Measurements from ENCODE around the gene FAM83F.
A peak's percentile ranks its signal among the peaks of the same experiment; 100 is the strongest.

Gene FAM83F

DNA sequence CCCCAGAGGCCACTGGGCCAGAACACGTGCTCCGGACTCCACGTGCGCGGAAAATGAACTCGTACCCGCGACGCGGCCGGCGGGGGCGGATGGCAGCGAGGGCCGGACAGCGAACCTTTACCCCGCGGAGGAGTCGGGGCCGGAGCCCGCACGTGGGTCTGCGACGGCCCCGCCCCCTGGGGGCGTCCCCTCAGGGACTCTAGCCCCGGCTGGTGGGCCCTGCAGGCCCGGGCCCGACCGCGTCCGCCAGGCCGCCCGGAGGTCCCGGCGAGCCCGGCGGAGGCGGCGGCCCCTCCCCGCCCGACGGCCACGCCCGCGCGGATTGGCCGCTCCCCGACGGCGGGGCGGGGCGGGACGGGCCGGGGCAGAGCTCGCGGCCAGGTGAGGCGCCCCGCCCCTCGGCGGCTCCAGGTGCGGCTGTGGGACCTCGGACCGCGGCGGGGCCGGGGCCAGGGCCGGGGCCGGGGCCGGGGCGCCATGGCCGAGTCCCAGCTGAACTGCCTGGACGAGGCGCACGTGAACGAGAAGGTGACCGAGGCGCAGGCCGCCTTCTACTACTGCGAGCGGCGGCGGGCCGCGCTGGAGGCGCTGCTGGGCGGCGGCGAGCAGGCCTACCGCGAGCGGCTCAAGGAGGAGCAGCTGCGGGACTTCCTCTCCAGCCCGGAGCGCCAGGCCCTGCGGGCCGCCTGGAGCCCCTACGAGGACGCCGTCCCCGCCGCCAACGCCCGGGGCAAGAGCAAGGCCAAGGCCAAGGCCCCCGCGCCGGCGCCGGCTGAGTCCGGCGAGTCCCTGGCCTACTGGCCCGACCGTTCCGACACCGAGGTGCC, at the start of gene FAM83F:
FAM83F (plus strand) TSS at position 389 of the 827 bp plus-strand sequence; CDS start at position 478, 89 bp downstream.
- DNase-seq: no peak

DNA sequence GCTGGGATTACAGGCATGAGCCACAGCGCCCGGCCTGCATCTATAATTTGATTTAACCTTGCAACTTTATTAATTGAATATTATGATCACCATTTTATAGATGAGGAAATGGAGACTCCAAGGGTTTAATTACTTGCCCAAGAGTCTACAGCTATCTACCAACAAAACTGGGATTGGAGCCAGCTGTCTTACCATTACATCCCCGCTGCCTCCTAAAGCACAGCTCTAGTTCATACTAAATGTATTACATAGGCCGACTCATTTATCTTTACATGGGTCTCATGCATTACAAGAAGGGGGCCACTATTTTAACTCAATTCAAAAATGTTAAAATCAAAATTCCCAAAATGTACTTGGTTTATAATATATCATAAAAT, 48.6 kb upstream of the FAM83F start:
- no peak for DNase-seq

DNA sequence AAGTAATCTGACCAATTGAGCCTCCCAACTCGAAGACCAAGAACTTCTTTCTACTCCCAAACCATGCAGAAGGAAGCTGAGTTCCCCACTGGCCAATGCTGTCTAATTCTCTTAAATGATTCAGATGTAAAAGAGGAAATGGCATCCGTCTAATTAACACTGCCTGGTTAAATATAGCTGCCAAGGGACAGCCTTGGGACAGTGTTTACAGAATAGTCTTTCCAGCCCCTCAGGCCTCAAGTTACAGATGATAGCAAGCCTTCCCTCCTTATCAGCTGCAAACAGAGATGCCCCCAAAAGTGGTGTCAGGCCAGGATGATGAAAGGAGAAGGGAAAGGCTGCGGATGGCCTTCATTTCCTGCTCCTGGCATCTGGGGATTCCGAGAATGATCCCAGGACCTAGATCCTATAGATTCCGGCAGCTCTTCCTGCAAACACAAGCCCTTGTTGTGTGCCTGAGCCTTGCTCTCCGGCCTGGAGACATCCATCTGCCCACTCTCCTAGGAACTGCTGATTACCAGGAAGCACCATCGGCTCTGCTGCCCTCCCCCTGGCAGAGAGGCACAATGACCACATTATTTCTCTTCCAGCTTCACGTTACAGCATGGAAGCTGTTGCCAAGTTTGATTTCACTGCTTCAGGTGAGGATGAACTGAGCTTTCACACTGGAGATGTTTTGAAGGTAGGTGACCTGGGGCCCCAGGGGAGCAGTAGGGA, 48.1 kb upstream of the FAM83F start:
- no peak for DNase-seq

DNA sequence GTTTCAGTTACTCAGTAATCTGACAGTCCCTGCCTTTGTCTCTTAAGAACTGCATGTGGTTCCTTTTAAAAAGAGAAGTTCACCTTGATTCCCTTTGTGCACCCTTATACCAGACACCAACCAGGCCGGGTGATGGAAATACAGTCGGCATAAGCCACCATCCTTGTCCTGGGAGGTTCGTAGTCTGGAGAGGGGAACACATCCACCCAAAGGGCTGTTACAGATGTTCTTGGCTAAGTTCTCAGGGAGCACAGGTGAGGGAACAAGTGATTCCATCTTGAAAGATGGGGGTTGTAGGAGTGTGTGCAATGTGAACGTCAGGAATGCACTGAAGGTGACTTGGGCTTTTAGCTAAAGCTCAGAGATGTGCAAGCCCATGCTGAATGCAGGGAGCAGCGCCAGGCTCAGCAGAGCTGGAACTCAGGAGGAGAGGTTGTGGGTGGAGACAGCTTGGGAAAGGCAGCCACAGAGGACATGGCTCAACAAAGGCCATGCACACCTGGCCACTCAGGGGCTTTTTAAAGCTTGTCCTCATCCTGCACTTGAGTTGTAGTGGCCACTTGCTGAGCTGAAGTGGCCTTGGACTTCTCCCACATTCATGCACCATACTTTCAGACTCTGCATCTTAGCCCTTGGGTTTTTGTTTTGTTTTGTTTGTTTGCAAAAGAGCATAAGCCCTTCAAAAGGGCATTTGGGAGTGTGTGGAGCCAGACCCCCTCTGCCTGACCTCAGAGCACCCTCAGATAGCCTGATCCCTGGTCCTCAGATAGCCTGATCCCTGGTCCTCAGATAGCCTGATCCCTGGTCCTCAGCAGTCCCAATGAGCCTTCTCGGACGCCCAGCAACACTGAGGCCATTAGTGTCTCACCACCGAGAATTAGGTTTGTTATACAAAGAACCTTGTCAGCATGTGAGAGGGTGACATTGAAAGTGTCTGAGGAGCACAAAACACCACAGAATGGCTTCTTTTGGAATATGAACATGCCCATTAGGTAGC, 47.2 kb upstream of the FAM83F start:
- DNase-seq: no peak

DNA sequence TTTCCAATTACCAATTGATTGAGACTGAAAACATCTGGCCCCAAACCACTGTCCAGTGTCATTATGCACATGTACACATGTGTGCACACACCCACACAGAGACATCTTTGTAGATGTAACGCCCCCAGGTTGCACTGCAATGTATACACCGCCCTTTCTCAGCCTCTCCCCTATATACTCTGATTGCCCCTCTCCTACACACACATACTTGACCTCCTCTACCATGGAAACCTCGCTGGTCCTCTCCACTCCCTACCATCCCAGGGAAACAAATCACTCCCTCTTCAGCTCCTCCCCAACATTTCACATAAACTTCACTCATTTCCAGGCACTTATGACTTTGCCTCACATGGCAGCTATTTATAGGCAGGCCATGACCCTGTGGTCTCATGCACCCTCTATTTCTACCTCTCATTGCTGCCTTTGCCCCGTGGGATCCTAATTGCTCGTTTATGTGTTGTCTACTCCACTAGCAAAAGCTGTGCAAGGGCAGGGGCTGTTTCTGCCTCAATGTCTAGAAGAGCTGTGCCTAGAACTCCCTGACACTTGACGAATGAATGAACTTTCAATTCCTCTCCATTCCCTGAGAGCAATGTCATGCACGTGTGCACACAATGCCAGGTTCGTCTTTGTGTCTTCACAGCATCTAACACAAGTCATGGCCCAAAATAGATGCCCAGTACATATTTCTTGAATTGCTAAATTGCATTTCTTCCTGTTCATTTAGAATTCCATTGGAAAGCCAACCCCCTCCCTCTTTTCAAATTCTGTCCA, 44.6 kb upstream of the FAM83F start:
- DNase-seq: no peak

DNA sequence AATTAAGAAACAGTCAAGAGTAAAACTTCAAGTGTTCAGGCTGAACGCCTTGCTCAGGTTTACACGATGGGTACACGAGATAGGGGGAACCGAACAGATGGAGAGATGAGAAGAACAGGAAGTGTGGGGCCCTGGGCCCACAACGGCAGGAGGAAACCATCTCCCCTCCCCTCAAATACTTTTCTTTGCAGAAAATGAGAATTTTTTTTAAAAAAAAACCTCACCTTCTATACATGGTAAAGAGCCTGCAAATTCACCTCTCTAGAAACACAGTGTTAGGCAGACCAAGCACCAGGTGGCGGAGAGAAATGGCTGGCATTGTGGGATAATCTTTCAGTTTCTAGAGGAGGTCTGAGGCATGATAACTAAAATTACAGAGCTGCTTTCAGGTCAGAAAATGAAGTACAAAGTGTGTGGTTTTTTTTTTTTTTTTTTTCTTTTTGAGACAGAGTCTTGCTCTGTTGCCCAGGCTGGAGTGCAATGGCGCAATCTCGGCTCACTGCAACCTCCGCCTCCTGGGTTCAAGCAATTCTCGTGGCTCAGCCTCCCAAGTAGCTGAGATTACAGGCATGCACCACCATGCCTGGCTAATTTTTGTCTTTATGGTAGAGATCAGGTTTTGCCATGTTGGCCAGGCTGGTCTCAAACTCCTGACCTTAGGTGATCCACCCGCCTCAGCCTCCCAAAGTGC, 43.0 kb upstream of the FAM83F start:
- peak; percentile 30 for DNase-seq

DNA sequence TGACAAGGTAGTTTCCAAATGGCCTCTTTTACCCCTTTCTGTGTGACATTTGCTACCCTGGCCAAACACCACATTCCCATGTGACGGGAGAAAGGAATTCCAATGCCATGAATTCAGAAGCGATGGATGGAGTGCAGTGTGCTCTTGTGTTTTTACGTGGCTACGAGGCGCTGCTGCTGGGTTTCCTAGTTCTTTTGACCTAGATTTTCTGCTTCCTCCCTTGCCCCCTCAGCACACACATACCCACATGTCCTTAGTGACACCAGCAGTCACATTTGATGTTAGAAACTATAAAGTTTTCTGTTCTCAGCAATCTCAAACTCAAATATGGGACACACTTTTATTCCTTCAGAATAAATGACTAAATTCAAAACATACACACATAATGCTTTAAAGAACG, 42.4 kb upstream of the FAM83F start:
- no peak for DNase-seq

DNA sequence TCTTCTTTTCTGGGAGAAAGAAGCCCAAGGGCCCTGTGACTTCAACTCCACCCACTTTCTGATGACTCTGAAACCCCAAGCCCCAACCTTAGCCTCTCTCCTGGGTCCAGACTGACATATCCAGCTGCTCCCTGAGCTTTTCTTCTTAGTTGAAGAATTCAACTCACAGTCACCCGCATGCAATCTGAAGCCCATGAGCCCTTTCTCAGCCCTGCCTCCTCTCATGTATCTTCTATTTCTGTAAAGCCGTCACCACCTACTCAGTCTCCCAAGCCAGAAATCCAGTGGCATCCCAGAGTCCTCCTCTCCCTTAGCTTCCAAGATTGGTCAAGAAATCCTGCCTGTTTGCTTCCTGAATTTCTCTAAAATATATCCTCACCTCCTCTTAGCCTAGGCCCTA, 41.7 kb upstream of the FAM83F start:
- no peak for DNase-seq

DNA sequence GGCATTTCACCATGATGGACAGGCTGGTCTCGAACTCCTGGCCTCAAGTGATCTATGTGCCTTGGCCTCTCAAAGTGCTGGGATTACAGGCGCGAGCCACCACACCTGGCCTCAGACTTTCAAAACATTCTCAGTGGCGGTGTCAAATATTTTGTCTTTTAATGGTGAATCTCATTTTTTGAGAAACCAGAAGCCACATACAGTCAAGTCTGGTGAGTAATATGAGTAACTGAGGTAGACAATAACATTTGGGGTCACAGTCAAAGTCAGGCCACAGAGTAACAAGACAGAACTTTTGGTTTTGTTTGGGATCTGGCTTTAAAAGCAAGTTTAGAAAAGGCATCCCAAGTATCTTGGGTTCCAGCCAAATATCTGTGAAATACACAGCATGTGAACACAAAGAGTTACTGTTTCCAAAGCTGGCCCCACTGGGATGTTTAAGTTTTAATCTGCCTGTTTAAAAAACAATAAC, 40.1 kb upstream of the FAM83F start:
- no peak for DNase-seq

DNA sequence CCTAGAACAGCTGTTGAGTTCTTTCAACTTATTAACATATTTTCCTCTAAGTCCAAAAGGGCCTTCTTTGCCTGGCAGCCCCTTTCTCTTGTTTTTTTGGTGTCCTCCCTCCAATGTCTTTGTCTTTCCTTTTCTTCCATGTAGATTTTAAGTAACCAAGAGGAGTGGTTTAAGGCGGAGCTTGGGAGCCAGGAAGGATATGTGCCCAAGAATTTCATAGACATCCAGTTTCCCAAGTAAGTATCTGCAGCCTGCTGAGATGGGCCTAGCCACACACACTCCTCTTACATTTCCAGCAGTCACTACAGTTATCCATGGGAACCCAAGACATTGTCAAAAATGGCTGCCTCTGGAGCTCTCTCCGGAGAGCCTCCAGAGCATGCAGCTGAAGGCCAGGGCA, 39.1 kb upstream of the FAM83F start:
- DNase-seq: no peak

DNA sequence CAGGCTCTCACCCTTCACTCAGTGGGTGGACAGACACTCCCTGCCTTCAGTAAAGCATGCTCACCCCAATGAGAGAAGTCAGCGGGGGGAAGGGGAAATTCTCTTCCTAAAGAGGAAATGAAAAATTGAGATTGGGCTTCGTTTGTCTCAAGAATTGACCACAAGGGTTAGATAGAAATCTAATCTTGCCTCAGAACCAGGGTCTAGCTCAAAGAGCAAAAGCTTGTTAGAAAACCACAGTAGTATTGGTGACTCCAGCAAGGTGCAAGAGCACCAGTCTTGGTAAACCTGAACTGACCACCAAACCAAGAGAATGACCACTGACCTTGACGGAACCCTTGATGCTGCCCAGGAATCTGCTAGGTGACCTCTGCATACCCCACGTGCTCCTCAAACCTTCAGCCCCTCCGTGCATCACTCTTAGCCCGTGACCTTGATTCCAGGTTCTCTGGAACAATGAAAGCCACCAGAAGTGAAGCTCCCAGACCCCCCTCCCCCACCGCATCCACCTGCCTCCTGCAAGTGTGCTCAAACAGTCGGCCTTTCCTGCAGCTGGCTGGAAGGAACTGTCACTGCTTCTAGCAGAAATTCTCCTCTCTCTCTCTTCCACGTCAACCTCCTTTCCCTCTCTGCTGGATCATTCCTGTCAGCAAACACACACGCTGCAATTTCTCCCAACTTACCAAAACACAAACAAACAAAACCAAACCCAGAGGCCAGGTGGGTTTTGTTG, 37.7 kb upstream of the FAM83F start:
- peak; percentile 48 for DNase-seq

DNA sequence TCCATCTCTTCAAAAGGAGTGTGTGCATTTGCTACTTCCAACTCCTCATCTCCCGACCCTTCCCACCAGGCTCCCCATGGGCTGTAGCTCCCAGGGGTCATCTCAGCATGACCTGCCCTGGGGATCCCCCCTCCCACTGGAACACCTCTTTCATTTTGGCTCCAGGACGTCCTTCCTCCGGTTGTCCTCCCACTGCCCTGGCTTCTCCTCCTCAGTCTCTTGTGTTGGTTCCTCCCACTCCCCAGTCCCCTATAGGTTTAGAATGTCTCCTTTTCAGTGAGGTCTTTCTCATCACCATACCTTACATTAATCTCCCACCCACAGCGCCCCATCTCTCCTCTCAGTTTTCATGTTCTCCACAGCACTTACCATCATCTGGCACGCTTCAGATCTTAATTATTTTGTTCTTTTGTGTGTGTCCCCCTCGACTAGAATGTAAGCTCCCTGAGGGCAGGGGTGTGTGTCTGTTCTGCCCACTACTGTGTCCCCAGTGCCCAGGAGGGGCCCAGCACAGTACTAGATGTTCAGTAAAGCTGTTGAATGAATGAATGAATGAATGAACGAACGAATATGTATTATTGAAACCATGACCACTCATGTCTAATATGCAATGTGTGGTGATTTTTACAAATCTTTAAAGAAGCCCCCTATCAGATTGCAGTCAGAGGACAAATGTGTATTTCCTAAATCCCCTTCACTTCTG, 36.6 kb upstream of the FAM83F start:
- no peak for DNase-seq

DNA sequence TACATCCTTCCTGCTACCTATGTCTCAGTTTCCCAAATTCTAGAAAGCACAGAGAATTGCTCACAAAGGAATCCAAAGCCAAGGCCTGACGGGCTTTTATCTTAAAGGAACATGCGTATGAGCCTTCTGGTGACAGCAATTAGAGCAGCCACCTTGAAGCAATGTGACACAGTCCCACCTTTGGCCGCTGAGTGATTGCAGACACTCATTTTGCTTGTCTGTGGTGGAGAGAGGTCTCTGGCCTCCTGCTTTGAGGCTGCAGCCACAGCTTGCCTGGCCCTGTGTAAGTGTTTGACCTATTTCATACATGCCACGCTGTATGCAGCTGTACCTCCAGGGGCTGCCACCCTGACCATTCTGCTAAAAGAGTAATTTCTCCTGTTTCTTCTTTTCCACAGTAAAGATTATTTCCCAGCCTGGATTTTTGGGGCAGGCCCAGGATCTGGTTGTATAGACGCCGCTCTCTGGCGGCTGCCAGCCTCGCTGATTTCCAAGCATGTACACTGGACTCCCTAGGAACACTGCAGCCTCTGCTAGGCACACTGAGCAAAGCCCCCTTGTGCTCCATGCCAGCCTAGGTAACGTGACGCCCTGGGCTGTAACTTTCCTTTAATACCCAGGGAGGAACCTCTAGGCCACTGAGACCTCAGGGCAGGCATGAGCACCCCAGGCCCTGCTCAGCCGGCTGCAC, 35.7 kb upstream of the FAM83F start:
- DNase-seq: no peak

DNA sequence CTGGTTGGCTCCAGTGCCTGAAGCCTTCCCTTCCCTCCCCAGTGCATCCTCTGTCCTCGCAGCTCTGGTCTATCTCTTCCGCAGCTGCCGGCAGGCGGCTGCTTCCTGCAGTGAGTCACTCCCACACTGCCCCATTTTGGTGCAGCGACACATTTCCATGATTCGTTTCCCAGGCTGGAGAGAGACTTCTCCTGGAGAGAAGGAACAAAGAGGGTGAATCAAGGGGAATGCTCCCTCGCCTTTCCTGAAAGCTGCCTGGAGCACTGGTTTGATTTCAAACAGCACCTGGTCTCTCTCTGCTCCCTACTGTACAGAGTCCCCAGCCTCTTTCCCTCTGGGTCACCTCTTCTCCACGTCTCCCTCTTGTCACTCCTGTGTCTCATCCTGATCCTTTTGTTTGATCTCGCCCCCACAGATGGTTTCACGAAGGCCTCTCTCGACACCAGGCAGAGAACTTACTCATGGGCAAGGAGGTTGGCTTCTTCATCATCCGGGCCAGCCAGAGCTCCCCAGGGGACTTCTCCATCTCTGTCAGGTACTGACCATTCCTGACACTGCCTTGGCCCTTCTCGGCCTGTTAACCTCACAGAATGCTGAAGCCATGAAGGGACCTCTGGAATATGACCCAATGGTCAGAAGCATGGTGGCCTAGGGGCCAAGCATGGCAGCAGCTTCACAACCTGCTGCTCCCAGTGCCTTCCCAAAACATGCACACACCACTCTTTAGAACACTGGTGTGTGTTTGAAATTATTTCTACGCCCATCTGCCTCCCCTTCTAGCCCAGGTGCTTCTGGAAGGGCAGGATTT, 34.9 kb upstream of the FAM83F start, which contains the start of gene TMA7B:
TMA7B (plus strand) TSS at position 758 of the 808 bp plus-strand sequence. CDS start 3,978 bp downstream, outside the sequence.
- no peak for DNase-seq

DNA sequence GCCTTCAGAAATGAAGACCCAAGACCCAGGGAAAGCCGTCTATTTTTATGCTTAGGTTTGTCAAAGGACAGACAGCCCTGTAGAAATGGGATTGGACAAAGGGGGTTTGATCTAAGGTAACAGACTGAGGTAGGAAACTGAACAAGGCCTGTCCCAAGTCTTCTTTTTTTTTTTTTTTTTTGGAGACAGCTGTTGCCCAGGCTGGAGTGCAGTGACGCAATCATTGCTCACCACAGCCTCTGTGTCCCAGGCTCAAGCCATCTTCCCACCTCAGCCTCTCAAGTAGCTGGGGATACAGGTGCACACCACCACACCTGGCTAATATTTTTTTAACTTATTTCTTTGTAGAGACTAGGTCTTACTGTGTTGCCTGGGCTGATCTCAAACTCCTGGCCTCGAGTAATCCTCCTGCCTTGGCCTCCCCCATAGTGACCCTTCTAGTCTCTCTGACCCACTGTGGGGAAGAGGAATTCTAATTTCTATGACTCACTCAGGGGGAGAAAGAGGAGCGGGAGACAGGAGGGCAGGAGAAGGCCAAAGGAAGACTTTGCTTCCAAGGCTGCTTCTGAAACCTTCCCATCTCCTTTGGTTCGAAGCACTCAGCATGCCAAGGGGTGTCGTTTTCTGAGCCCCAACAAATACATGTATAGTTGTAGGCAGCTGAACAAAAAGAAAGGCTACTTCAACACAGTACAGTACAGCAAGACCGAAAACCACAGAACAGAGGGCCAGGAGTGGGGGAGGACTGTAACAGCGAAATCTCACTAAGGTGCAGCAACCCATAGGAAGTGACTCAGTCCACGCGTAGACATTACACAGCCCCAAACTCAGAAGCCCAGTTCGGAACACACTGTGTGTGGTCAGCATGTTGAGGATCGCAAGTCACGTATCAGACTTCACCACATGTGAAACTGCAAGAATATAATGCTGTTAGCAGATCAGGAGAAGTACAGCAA, 33.7 kb upstream of the FAM83F start:
- peak; percentile 72 for DNase-seq

DNA sequence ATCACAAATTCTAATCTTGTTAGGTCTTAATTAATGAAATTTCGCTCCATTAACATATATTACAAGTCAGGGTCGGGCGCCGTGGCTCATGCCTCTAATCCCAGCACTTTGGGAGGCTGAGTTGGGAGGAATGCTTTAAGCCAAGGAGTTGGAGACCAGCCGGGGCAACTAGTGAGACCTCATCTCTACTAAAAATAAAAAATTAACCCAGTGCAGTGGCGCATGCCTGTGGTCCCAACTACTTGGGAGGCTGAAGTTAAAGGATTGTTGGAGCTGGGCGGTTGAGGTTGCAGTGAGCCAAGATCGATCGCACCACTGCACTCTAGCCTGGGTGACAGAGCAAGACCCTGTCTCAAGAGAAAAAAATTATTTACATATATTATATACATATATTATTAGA, 32.7 kb upstream of the FAM83F start:
- DNase-seq: no peak

DNA sequence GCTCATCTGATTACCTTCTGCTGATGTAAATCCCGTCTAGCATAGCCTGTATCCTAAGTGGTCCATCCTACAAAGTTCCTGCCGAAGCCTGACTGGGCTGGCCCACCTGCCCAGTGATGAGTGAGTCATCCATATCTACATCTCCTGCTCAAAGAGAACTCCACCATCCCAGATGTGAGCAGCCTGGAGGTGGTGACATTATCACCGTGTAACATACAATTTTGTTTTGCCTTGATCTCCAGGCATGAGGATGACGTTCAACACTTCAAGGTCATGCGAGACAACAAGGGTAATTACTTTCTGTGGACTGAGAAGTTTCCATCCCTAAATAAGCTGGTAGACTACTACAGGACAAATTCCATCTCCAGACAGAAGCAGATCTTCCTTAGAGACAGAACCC, 29.0 kb upstream of the FAM83F start:
- no peak for DNase-seq
